Urinary bladder (tissue), 4 donors: ENCODE data around the gene GNS. TPM values are rescaled to one million over a fixed set of nuclear protein-coding genes. Genes with fewer than 3 reads are reported as not detected.
"Not testable (repeated sequence)": the region's sequence is repeated elsewhere in the genome, so short reads cannot be mapped to it uniquely, and the experiment has no call there.

Source experiments
- DNase-seq: peaks from one replicate; pipeline ENCODE4 v3.0.0-alpha.2; 2015; ENCODE audit errors: extremely low spot score
- H3K27ac ChIP-seq: one replicate; pipeline ENCODE4 v1.5.1; 2013; ENCODE audit warnings: low read depth, mild to moderate bottlenecking, moderate library complexity
- H3K36me3 ChIP-seq: one replicate; pipeline ENCODE4 v1.6.1; 2013; ENCODE audit warnings: mild to moderate bottlenecking, moderate library complexity; ENCODE audit not compliant: insufficient read depth
- H3K4me1 ChIP-seq: one replicate; pipeline ENCODE4 v1.6.1; 2013; ENCODE audit warnings: mild to moderate bottlenecking, moderate library complexity; ENCODE audit not compliant: insufficient read depth
- H3K4me3 ChIP-seq: one replicate; pipeline ENCODE4 v1.5.1; 2013; ENCODE audit warnings: low read depth, low read length
- WGBS: extraction: QIAGEN DNeasy Blood & Tissue Kit; methylation state at CpG from one replicate; pipeline ENCODE4 v1.1.7; 2013; 5-methylcytosine and 5-hydroxymethylcytosine counted together
- polyA plus RNA-seq: library from polyadenylated mRNA; stranded (reverse); fragments of 200-250 nt; gene quantifications from one replicate; pipeline ENCODE4 v1.2.3, GENCODE V29; 2013
- total RNA-seq: library from RNA; depleted of rRNA; stranded (reverse); fragments of >200 nt; gene quantifications from one replicate; pipeline ENCODE4 v1.2.3, GENCODE V29; 2014
- donor health status: healthy with polysubstance abuse.
- donor health status: healthy.

Gene GNS
- total and polyA plus RNA-seq, 2 donors = 82.0 to 120 TPM

GRCh38 chr12:64791036-64791435, 31.8 kb upstream of the GNS start:
- H3K4me1 ChIP-seq = no peaks in the 10 kb centered on the region
- no peak overlapping the region for H3K4me3 ChIP-seq
- DNase-seq = no peak
- no peaks in the 10 kb centered on the region for H3K36me3 ChIP-seq
- no peak overlapping the region for H3K27ac ChIP-seq

DNA sequence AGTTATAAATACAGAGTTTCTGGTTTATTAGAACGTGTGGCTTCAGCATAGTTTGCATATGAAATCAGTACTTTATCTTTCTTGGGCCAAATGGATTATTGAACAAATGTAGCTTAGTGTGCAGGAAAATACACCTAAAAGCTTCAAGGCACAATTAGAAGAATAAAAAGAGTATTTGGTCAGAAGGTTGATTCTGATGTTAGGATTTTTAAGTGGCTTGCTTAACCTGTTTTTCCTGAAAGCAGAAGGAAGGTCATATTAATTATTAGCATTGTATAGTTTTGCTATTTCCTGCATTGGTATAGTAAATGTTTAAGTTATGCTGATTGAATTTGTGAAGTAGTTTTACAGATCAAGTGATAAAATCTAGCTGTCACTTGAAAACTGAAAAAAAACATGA, 31.0 kb upstream of the GNS start:
- Histone ChIP-seq H3K4me1 (no peaks in the 10 kb centered on the region), H3K36me3 (no peaks in the 10 kb centered on the region), H3K27ac (no peak overlapping the region), H3K4me3 (no peak overlapping the region)
- no peak for DNase-seq
- 45% methylated on average over 1 of the region's 1 CpG for WGBS

DNA sequence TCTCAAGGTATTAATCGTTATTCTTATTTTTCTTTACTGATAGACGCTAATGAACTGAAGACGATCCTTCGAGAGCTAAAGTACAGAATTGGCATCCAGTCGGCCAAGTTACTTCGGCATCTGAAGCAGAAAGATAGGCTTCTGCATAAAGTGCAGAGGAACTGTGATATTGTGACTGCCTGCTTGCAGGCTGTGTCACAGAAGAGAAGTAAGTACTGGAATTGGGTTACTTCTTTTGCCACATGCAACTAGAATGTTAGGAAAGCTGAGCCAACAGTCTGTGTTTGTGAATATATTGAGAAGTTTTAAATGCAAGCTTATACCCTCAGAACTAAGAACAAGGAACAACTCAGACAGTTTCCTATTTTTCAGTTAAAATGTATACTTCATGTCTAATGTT, 26.6 kb upstream of the GNS start:
- no peaks in the 10 kb centered on the region for H3K4me1 ChIP-seq

GRCh38 chr12:64782191-64782876, 23.1 kb upstream of the GNS start:
- no peak overlapping the region for H3K4me3 ChIP-seq
- H3K27ac ChIP-seq = no peak overlapping the region
- H3K4me1 ChIP-seq = no peaks in the 10 kb centered on the region
- DNase-seq = no peak
- H3K36me3 ChIP-seq = no peaks in the 10 kb centered on the region
- WGBS = 49% methylated on average over 6 of the region's 6 CpGs

More for the DNA sequence above, 26.6 kb upstream of the GNS start:
- Histone ChIP-seq H3K27ac (no peak overlapping the region), H3K4me3 (no peak overlapping the region), H3K36me3 (no peaks in the 10 kb centered on the region)
- 94% methylated on average over 6 of the region's 6 CpGs for WGBS
- no peak for DNase-seq

GRCh38 chr12:64781280-64782190, 22.3 kb upstream of the GNS start:
- Histone ChIP-seq H3K36me3 (no peaks in the 10 kb centered on the region), H3K4me1 (no peaks in the 10 kb centered on the region), H3K27ac (no peak overlapping the region), H3K4me3 (peak overlapping the region; percentile 56)
- no peak for DNase-seq
- WGBS = 7% methylated on average over 39 of the region's 39 CpGs

DNA sequence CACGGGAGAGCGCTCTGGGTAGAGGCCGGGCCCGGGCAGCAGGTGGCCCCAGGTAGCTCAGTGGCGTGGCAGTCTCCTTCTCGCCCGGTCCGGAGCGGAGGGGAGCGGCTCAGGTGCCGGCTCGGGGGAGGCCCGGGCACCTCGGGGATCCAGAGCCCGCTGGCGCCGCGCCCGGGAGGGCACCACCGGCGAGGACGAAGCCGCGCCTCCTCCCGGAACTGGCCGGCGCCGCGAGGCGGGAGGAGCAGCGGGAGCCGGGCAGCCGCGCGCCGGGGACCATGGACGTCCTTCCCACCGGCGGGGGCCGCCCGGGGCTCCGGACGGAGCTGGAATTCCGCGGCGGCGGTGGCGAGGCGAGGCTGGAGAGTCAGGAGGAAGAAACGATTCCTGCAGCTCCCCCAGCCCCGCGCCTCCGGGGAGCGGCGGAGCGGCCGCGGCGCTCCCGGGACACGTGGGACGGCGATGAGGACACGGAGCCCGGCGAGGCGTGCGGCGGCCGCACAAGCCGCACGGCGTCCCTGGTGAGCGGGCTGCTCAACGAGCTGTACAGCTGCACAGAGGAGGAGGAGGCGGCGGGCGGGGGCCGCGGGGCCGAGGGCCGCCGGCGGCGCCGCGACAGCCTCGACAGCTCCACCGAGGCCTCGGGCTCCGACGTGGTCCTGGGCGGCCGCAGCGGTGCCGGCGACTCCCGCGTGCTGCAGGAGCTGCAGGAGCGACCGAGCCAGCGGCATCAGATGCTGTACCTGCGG, 21.5 kb upstream of the GNS start:
- no peak for DNase-seq
- peak overlapping the region; percentile 26 for H3K27ac ChIP-seq
- no peaks in the 10 kb centered on the region for H3K36me3 ChIP-seq
- under 1% methylated on average over 103 of the region's 103 CpGs for WGBS
- no peaks in the 10 kb centered on the region for H3K4me1 ChIP-seq
- H3K4me3 ChIP-seq = peak overlapping the region; percentile 56

DNA sequence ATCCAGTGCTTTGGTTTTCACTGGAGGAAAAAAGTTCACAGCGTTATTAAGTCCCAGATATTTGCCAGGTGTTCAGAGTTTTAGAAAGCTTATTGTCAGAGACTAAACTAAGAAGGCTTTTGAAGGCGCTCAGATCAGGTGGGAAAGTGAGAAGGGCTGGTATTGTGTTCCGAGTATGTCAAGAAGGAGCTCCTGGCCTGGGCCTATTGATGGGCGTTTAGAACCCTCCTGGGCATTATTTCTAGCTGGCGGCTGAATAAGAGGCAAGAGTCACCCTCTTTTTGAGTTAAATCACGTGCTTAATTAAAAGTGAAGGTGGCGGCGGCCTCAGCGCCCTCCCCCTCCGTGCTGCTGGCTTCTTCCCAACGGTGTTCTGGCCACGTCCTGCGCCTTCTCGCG, 20.9 kb upstream of the GNS start:
- H3K4me3 ChIP-seq = peak overlapping the region; percentile 56
- H3K27ac ChIP-seq = peak overlapping the region; percentile 26
- 12% methylated on average over 15 of the region's 15 CpGs for WGBS

GRCh38 chr12:64779354-64779974, 20.3 kb upstream of the GNS start:
- Histone ChIP-seq H3K27ac (no peak overlapping the region), H3K4me1 (no peaks in the 10 kb centered on the region), H3K4me3 (no peak overlapping the region), H3K36me3 (no peaks in the 10 kb centered on the region)
- 81% methylated on average over 10 of the region's 10 CpGs for WGBS
- DNase-seq = no peak

More for the DNA sequence above, 20.9 kb upstream of the GNS start:
- DNase-seq = no peak
- Histone ChIP-seq H3K4me1 (no peaks in the 10 kb centered on the region), H3K36me3 (no peaks in the 10 kb centered on the region)

GRCh38 chr12:64775147-64775736, 16.0 kb upstream of the GNS start:
- H3K27ac ChIP-seq, DNase-seq, H3K36me3 ChIP-seq, H3K4me1 ChIP-seq, H3K4me3 ChIP-seq: not testable (repeated sequence)

DNA sequence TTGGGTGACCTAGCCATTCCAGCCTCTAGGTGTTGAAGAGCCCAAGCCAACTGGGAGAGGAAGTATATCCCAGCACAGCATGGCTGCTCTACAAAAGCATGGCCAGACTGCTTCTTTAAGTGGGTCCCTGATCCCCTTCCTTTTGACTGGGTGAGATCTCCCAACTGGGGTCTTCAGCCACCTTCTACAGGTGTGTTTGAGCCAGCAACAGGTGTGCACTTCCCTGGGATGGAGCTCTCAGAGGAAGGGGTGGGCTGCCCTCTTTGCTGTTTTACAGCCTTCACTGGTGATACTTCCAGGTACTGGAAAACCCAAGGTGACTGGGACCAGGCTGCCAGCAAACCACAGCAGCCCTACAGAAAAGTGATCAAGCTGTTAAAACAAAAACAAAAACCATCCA, 14.2 kb upstream of the GNS start:
- H3K4me1 ChIP-seq = no peaks in the 10 kb centered on the region
- no peak overlapping the region for H3K4me3 ChIP-seq
- no peak overlapping the region for H3K27ac ChIP-seq
- no peaks in the 10 kb centered on the region for H3K36me3 ChIP-seq
- DNase-seq = no peak

- WGBS = 73% methylated on average over 3 of the region's 3 CpGs
- DNase-seq = no peak
- no peak overlapping the region for H3K4me3 ChIP-seq
Observed at GRCh38 chr12:64767495-64767894, 8.3 kb upstream of the GNS start.

GRCh38 chr12:64760808-64761573, 1.8 kb upstream of the GNS start:
- DNase-seq = no peak
- WGBS = 96% methylated on average over 6 of the region's 6 CpGs
- Histone ChIP-seq H3K4me1 (no peaks in the 10 kb centered on the region), H3K36me3 (no peaks in the 10 kb centered on the region), H3K4me3 (no peak overlapping the region), H3K27ac (no peak overlapping the region)

More at GRCh38 chr12:64767495-64767894, 8.3 kb upstream of the GNS start:
- no peak overlapping the region for H3K27ac ChIP-seq
- no peaks in the 10 kb centered on the region for H3K4me1 ChIP-seq
- H3K36me3 ChIP-seq = no peaks in the 10 kb centered on the region
